ENCODE measurements around the gene SORCS2.

SORCS2 gene

DNA sequence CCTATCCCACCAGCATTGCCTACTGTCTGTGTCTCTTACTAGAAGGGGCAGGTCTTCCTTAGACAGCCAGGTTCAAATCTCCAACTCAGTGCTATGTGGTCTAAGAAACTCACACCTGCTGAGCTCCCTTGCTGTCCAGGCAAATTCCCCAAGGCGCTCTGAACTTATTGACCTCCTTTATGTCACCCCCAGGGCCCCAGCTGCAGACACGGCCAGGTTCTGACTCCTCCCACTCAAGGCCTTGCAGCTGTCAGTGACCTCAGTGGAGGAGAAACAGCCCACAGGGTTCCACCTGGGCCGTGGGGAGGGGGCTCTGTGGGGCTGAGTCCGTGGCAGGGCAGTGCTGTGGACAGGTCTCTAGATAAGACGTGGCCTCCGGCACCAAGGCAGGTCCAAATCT is 284.5 kb downstream of the SORCS2 start:
- ChIA-PET CTCF (no interaction called here), POLR2A (no interaction called here)
- DNase-seq (ENCODE audit: extremely low spot score): no peak
- no peak for TF ChIP-seq PKNOX1 (IDR thresholded peaks at IDR 0.05)
- no peak for TF ChIP-seq ZNF384 (IDR thresholded peaks at IDR 0.05)
- TF ChIP-seq ELF4 (IDR thresholded peaks at IDR 0.05): no peak
- TF ChIP-seq HDGF (IDR thresholded peaks at IDR 0.05; ENCODE audit: borderline replicate concordance): no peak
- TF ChIP-seq BHLHE40 (IDR thresholded peaks at IDR 0.05; ENCODE audit: borderline replicate concordance): no peak
- TF ChIP-seq FOXM1 (IDR thresholded peaks at IDR 0.05; ENCODE audit: borderline replicate concordance): no peak
- TF ChIP-seq NFRKB (IDR thresholded peaks at IDR 0.05): no peak
- no peak for TF ChIP-seq SP1 (IDR thresholded peaks at IDR 0.05)
- TF ChIP-seq FOXA1 (IDR thresholded peaks at IDR 0.05): no peak
- no peak for TF ChIP-seq LEF1 (IDR thresholded peaks at IDR 0.05; ENCODE audit: borderline replicate concordance)
- TF ChIP-seq CTBP1 (IDR thresholded peaks at IDR 0.05; ENCODE audit: borderline replicate concordance): no peak
- no peak for TF ChIP-seq FOXK2 (IDR thresholded peaks at IDR 0.05)
- TF ChIP-seq L3MBTL2 (conservative IDR thresholded peaks at IDR 0.05): no peak
- no peak for TF ChIP-seq TARDBP (IDR thresholded peaks at IDR 0.05)
- no peak for TF ChIP-seq ARNT (IDR thresholded peaks at IDR 0.05)

DNA sequence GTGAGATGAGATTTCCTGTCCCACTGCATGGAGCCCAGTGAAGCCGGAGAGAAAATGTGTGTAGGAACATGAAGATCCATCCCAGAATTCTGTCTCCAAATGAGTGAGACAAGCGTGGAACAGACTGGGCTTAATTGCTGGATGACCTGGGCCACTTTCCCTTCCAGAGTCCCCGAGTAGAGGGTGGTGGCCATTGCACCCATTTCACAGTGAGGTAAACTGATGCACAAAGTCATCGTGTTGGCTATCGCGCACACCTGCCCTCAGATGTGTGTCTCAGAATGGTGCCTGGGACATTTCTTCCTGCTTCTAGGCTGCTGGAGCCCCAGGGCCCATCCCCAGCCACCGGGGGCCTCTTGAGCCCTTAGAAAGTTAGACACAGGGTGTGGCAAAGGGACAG is 285.4 kb downstream of the SORCS2 start:
- ChIA-PET CTCF (no interaction called here), POLR2A (no interaction called here)
- TF ChIP-seq BHLHE40 (IDR thresholded peaks at IDR 0.05; ENCODE audit: borderline replicate concordance) (no peak), ZNF384 (IDR thresholded peaks at IDR 0.05) (no peak), FOXM1 (IDR thresholded peaks at IDR 0.05; ENCODE audit: borderline replicate concordance) (no peak), LEF1 (IDR thresholded peaks at IDR 0.05; ENCODE audit: borderline replicate concordance) (no peak), HDGF (IDR thresholded peaks at IDR 0.05; ENCODE audit: borderline replicate concordance) (no peak), CTBP1 (IDR thresholded peaks at IDR 0.05; ENCODE audit: borderline replicate concordance) (no peak), PKNOX1 (IDR thresholded peaks at IDR 0.05) (no peak), TARDBP (IDR thresholded peaks at IDR 0.05) (no peak), ELF4 (IDR thresholded peaks at IDR 0.05) (no peak)
- no peak for DNase-seq (ENCODE audit: extremely low spot score)

DNA sequence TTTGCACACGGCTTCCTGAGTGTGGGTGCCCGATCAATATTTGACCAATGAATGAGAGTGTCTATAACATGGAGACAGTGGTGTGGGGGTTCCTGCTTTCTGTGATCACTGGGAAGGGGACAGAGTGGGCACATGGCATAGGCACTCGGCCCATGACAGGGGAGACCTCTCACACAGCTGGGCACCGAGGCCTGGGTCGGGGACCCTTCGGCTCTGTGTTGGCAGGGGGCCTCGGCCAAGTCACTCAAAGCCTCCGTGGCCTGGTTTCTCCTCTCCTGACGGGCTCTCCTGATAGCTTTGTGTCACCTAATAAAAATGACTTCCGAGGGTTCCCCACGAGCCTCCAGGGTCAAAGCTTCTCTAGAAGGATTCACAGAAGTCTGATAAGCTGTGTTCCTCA is 286.3 kb downstream of the SORCS2 start:
- POLR2A ChIA-PET: no interaction called here
- TF ChIP-seq ELF4 (IDR thresholded peaks at IDR 0.05): no peak
- DNase-seq (ENCODE audit: extremely low spot score): no peak
- CTCF ChIA-PET: no interaction called here

DNA sequence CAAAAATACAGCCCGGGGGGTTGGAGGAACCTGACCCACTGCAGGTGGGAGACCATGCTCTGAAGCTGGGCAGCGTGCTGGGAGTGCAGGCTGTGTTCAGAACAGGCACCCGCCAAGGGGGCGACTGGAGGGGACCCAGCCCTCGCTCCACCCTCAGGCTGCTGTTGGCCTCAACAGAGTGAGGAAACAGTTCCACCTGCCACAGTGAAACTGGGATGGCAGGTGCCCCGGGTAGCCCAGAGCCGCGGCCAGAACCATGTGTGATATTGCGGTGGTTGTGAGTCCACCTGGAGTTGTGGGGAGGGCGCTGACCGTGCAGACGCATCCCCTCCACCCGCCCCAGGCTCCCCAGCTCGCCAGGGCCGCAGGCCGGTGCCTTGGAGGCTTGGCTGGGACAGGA is 288.1 kb downstream of the SORCS2 start:
- no peak for DNase-seq (ENCODE audit: extremely low spot score)
- no peak for TF ChIP-seq ELF4 (IDR thresholded peaks at IDR 0.05)
- no peak for TF ChIP-seq SP1 (IDR thresholded peaks at IDR 0.05)
- TF ChIP-seq FOXA1 (IDR thresholded peaks at IDR 0.05): no peak
- TF ChIP-seq L3MBTL2 (conservative IDR thresholded peaks at IDR 0.05): no peak
- no peak for TF ChIP-seq FOXM1 (IDR thresholded peaks at IDR 0.05; ENCODE audit: borderline replicate concordance)
- TF ChIP-seq SUZ12 (IDR thresholded peaks at IDR 0.05): no peak
- TF ChIP-seq TARDBP (IDR thresholded peaks at IDR 0.05): no peak
- TF ChIP-seq PKNOX1 (IDR thresholded peaks at IDR 0.05): no peak
- no peak for TF ChIP-seq NFRKB (IDR thresholded peaks at IDR 0.05)
- TF ChIP-seq ZNF384 (IDR thresholded peaks at IDR 0.05): no peak
- TF ChIP-seq HDGF (IDR thresholded peaks at IDR 0.05; ENCODE audit: borderline replicate concordance): no peak
- no peak for TF ChIP-seq LEF1 (IDR thresholded peaks at IDR 0.05; ENCODE audit: borderline replicate concordance)
- no peak for TF ChIP-seq ARNT (IDR thresholded peaks at IDR 0.05)
- no peak for TF ChIP-seq BHLHE40 (IDR thresholded peaks at IDR 0.05; ENCODE audit: borderline replicate concordance)
- TF ChIP-seq CTBP1 (IDR thresholded peaks at IDR 0.05; ENCODE audit: borderline replicate concordance): no peak
- no peak for TF ChIP-seq FOXK2 (IDR thresholded peaks at IDR 0.05)
- ChIA-PET POLR2A (no interaction called here), CTCF (no interaction called here)

DNA sequence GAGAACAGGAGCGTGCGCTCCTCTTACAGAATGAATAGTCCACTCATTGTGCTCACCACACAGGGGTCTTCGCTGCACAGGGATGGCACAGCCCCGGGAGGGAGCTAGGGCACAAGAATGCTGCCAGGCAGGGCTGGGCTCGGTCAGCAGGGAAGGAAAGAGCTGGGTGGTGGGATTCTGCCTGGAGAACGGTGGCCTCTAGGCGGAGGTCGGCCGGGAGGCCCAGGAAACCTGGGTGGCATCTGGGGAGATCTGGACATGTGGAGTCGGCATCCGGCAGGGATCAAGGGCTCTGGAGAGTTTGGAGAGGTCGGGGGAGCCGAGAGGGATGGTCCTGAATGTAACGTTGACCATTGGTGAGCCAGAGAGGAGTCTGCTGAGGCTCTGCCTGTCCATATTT is 288.9 kb downstream of the SORCS2 start:
- DNase-seq (ENCODE audit: extremely low spot score): no peak
- ChIA-PET POLR2A (no interaction called here), CTCF (no interaction called here)
- TF ChIP-seq PKNOX1 (IDR thresholded peaks at IDR 0.05) (no peak), FOXK2 (IDR thresholded peaks at IDR 0.05) (no peak), ARNT (IDR thresholded peaks at IDR 0.05) (no peak), FOXM1 (IDR thresholded peaks at IDR 0.05; ENCODE audit: borderline replicate concordance) (no peak), HDGF (IDR thresholded peaks at IDR 0.05; ENCODE audit: borderline replicate concordance) (no peak), ZNF384 (IDR thresholded peaks at IDR 0.05) (no peak), FOXA1 (IDR thresholded peaks at IDR 0.05) (no peak), BHLHE40 (IDR thresholded peaks at IDR 0.05; ENCODE audit: borderline replicate concordance) (no peak), SP1 (IDR thresholded peaks at IDR 0.05) (no peak), LEF1 (IDR thresholded peaks at IDR 0.05; ENCODE audit: borderline replicate concordance) (no peak), NFRKB (IDR thresholded peaks at IDR 0.05) (no peak), ELF4 (IDR thresholded peaks at IDR 0.05) (no peak)

DNA sequence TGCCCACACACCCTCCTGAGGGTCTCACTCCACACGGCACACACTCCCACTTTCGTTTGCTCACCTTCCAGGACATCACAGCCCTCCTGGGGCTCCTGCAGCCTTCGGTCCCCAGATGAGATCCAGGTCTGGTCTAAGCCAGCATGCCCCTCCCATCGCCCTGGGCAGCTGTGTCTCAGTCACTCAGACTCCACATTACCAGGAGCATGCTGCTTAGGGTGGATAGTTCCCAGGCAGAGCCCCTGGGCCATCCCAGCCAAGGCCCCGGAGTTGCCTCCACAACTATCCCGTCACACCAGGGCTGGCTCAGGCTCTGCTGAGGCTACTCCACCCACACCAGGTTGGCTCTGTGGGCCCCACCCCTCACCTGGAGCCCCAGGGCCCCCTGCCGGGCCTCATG is 292.8 kb downstream of the SORCS2 start:
- DNase-seq (ENCODE audit: extremely low spot score): no peak
- POLR2A ChIA-PET: no interaction called here
- CTCF ChIA-PET: no interaction called here
- TF ChIP-seq SP1 (IDR thresholded peaks at IDR 0.05) (no peak), CTBP1 (IDR thresholded peaks at IDR 0.05; ENCODE audit: borderline replicate concordance) (no peak), NFRKB (IDR thresholded peaks at IDR 0.05) (no peak), TARDBP (IDR thresholded peaks at IDR 0.05) (no peak), SUZ12 (IDR thresholded peaks at IDR 0.05) (no peak), FOXK2 (IDR thresholded peaks at IDR 0.05) (no peak), ARNT (IDR thresholded peaks at IDR 0.05) (no peak), PKNOX1 (IDR thresholded peaks at IDR 0.05) (no peak), ELF4 (IDR thresholded peaks at IDR 0.05) (no peak), L3MBTL2 (conservative IDR thresholded peaks at IDR 0.05) (no peak), FOXM1 (IDR thresholded peaks at IDR 0.05; ENCODE audit: borderline replicate concordance) (no peak), ZNF384 (IDR thresholded peaks at IDR 0.05) (no peak), HDGF (IDR thresholded peaks at IDR 0.05; ENCODE audit: borderline replicate concordance) (no peak), BHLHE40 (IDR thresholded peaks at IDR 0.05; ENCODE audit: borderline replicate concordance) (no peak), LEF1 (IDR thresholded peaks at IDR 0.05; ENCODE audit: borderline replicate concordance) (no peak), FOXA1 (IDR thresholded peaks at IDR 0.05) (no peak)
